Stimulated activated CD4-positive, alpha-beta T cell treated with anti-CD3 and anti-CD28 coated beads, Interleukin-2, amount 100 ng/mL, for 24 hours (primary cell): Measurements from ENCODE around the gene NOP53.
"Not testable (repeated sequence)": the region's sequence is repeated elsewhere in the genome, so short reads cannot be mapped to it uniquely, and the experiment has no call there.

Experiments
- DNase-seq, 2 donors: peaks; one replicate each; pipeline ENCODE4 v3.0.0-alpha.2; 2020

NOP53 gene

GRCh38 chr19:47778049-47778953 lies 33.0 kb downstream of the NOP53 start, which contains the start of gene SELENOW:
SELENOW (plus strand) TSS chr19:47778703; CDS start chr19:47778786, 83 bp downstream.
- peak; percentile 78 to 82 for DNase-seq

- DNase-seq, result peak; percentile 23 to 37
These were observed 33.6 kb downstream of the NOP53 start for GRCh38 chr19:47778954-47779351.

- no peak for DNase-seq
These were observed 34.3 kb downstream of the NOP53 start for GRCh38 chr19:47779524-47780214.

- no peak for DNase-seq
These were observed 34.8 kb downstream of the NOP53 start for GRCh38 chr19:47780215-47780551.

- no peak for DNase-seq
These were observed 36.4 kb downstream of the NOP53 start for GRCh38 chr19:47781590-47782262.

GRCh38 chr19:47786566-47786965 lies 41.2 kb downstream of the NOP53 start:
- DNase-seq, result no peak

- not testable (repeated sequence) for DNase-seq
These were observed 42.0 kb downstream of the NOP53 start for GRCh38 chr19:47787307-47787706.

- DNase-seq, result not testable (repeated sequence)
These were observed 44.5 kb downstream of the NOP53 start for GRCh38 chr19:47789811-47790210.

GRCh38 chr19:47790398-47790814 lies 45.1 kb downstream of the NOP53 start:
- peak; percentile 95 for DNase-seq

- DNase-seq, result no peak
These were observed 47.3 kb downstream of the NOP53 start for GRCh38 chr19:47792616-47793015.

GRCh38 chr19:47794526-47794925 lies 49.2 kb downstream of the NOP53 start:
- DNase-seq, result no peak

- no peak for DNase-seq
These were observed 51.4 kb downstream of the NOP53 start for GRCh38 chr19:47796785-47797184.

- no peak for DNase-seq
These were observed 52.9 kb downstream of the NOP53 start for GRCh38 chr19:47797996-47798903.

GRCh38 chr19:47798904-47799266 lies 53.5 kb downstream of the NOP53 start:
- DNase-seq, result no peak

- no peak for DNase-seq
These were observed 55.9 kb downstream of the NOP53 start for GRCh38 chr19:47801270-47801669.

- no peak for DNase-seq
These were observed 57.2 kb downstream of the NOP53 start for GRCh38 chr19:47802521-47803043.

GRCh38 chr19:47803148-47803547 lies 57.8 kb downstream of the NOP53 start:
- not testable (repeated sequence) for DNase-seq

- DNase-seq, result not testable (repeated sequence)
These were observed 58.3 kb downstream of the NOP53 start for GRCh38 chr19:47803671-47804070.

GRCh38 chr19:47804451-47804850 lies 59.1 kb downstream of the NOP53 start, which contains the start of gene TPRX1:
TPRX1 (minus strand) TSS chr19:47804551; CDS start chr19:47804539, 12 bp downstream.
- not testable (repeated sequence) for DNase-seq

- no peak for DNase-seq
These were observed 60.0 kb downstream of the NOP53 start for GRCh38 chr19:47805313-47805712.

GRCh38 chr19:47806435-47806834 lies 61.1 kb downstream of the NOP53 start:
- DNase-seq, result no peak
